GM21526 (cell line): ENCODE results near the gene SCRN1.
A peak's percentile ranks its signal among the peaks of the same experiment; 100 is the strongest.

Experiments used
- ATAC-seq: cut with Tn5 transposase; IDR thresholded peaks from one replicate; pipeline ENCODE4 v1.9.1; 2021; ENCODE audit warnings: moderate library complexity; ENCODE audit not compliant: unreplicated experiment, low FRiP score

The SCRN1 gene

DNA sequence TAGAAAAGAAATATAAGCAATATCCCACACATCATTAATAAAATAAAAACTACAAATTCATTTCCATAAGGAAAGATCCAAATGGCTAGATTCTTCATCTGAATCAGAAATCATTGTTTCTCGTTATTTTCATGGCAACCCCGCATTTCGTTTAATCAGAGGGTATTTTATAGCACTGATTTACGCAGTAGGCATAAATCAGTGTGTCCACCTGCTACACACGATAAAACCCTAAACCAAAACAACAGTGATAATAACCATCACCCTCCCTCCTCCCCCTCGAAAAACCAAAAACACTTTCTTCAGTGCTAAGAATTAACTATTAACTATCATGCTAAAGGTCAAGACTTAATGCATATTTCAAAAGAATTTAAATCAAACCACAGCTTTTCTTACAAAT lies 20.4 kb upstream of the SCRN1 start:
- ATAC-seq: no peak

DNA sequence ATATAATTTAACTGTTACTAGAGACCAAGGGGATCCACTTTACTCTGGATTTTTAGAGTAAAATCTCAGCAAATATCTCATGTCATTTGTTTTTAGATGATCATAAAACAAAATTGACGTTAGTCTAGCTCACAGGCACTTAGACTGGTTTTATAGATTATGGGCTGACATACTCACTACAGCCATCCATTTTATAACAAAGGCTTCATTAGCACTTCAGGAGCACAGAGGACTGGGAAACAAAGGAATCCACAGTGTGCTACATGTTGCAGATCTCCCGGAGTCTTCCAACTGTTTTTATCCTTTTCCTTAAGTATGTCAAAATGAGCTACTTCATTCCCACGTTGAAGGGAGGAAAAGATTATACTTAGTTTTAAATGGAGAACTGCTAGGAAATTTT lies 15.9 kb upstream of the SCRN1 start:
- no peak for ATAC-seq

DNA sequence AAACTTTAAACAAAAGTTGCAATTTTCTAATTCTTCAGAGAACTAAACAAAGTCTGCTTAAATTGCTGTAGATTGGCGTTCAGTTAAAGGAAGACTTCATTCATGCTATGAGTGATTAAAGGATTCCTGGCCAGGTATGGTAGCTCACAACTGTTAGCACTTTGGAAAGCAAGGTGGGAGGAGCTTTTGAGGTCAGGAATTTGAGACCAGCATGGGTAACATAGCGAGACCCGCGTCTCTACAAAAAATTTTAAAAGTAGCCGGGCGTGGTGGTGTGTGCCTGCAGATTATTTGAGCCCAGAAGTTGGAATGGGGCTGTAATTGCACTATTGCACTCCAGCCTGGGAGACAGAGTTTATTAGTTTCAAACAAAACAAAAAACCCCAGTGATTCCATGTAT lies 13.5 kb upstream of the SCRN1 start:
- ATAC-seq: no peak

DNA sequence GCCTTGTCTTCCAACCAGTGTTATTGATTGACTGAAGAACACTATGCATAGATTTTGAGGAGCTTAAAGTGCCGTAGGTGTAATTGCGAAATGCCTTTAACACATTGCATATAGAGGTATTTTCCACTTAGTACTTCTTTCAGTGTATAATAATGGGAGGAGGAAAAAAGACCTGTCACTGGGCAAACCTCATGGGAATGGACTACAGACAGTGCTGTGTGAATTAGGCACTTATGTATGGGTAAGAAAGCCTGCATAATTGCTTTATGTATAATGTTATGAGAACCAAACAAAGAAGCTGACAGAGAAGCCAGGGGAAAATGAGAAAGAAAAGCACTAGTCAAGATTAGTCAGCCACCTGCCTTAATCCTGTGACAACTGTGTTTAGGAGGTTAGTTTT lies 12.4 kb upstream of the SCRN1 start:
- no peak for ATAC-seq

DNA sequence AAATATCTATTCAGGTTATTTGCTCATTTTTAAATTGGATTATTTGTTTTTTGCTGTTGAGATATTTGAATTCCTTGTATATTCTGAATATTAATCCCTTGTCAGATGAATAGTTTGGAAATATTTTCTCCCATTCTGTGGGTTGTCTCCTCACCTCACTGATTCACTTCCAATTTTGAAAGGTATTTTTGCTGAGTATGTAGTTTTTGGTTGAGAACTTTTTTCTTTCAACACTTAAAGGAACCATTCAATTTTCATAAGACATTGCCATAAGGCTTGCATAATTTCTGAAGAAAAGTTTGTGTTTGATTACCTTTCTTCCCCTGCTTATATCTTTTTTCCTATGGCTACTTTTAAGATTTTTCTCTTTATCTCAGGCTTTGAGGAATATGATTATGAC lies 8.9 kb upstream of the SCRN1 start:
- no peak for ATAC-seq

DNA sequence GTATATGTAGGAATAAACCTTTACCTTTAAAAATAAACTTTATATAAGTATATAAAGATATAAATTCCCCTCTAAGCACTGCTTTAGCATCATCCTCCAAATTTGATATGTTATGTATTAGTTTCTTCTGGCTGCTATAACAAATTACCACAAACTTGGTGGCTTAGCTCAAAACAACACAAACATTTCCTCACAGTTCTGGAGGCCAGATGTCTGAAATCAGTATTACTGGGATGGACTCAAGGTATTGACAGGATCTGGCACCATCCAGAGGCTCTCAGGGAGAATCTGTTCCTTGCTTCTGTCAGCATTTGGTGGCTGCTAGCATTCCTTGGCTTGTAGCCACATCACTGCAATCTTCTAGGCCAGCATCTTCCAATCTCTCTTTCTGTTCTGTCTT lies 6.7 kb upstream of the SCRN1 start:
- no peak for ATAC-seq

DNA sequence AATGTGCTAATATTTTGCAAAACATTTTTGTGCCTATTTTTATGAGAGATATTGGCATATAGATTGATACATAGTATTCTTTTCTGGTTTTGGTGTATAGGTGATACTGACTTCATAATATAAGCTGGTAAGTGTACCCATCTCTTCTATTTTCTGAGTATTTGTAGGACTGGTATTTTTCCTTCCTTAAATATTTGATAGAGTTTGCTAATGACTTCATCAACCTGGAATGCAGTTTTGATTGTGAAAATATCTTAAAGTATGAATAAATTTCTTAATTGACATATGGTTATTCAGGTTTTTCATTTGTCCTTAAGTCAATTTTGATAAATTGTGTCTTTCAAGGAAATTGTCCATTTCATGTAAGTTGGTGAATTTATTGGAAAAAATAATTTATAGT lies 6.1 kb upstream of the SCRN1 start:
- ATAC-seq: no peak

DNA sequence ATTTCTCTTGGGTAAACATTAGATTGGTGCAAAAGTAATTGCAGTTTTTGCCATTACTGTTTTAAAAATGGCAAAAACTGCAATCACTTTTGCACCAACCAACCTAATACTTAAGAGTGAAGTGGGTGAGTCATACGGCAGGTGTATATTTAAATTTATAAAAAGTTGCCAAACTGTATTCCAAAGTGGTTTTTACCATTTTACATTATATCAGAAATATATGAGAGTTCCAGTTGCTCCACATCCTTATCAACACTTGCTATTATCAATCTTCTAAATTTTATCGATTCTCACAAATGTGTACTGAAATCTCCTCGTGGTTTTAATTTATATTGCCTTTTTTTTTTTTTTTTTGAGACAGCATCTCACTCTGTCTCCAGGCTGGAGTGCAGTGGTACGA lies 3.5 kb upstream of the SCRN1 start:
- ATAC-seq: no peak

DNA sequence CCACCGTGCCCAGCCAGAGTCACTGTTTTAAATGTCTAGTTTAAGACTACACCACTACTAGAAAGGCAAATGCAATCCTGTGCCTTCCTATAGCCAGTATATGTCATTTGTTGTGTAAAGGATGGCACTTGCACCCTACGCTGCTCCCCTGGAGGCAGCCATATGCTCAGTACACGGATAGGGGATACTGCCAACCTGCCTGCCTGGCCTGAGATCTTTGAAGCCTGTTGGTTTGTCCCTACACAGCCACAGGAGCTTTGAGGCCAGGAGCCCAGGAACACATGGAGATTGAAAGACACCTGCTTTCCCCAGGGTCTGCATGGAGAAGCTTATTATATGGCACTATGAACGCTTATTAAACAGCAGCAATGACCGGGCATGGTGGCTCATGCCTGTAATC lies 2.3 kb upstream of the SCRN1 start:
- ATAC-seq: no peak

DNA sequence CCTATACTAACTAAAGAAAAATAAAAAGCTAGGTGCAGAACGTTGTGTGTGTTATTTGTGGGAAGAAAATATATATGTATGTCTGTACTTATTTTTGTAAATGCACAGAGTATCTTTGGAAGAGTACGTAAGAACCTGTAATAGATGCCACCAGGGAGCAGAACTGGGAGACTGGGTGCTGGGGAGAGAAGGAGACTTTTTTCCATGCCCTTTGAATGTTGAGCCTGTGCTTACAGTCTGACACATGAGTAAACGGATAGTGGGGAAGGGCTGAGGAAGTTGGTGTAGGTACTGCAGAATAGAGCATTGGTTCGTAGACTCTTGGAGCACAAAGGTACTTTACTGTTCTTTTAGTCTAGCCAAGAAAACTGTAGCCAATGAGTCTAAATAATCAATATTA lies 1.3 kb upstream of the SCRN1 start:
- no peak for ATAC-seq

DNA sequence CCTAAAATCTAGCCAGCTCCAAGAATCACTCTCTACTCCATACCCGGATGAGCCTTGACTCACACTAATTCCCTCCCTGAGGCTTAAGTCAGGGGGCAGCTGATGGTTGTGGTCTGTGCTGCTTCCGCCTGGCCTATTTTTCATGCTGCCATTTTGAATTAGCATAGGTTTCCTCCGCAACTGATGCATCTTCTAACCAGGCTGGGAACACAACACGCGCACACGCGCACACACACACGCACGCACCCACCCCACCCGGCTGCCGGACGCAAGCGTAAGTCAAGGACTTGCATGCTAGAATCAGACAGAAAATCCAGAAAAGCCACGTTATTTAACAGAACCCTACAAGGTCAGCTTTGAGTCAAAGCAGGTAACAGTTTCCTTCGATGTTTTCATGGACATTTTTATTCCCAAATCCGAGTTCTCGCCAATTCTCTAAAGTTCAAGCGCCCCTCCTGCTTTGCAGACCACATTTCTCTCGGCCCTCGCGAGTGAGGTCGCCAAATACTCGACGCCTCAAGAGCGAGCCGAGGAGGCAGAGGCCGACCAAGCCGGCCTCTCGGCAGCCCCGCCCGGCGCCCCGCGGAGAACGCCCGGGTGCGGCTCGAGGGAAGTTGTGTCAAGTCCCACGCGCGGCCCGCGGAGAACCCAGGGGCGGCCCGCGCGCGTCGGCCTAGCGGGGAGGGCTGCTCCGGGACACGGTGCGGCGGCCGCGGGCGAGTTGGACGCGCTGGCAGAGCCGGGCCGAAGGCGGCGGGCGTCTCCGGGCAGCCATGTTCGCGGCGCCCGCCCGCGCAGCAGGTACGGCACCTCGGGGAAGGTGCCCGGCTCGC lies 961 bp downstream of the SCRN1 start:
- ATAC-seq: peak; percentile 39

DNA sequence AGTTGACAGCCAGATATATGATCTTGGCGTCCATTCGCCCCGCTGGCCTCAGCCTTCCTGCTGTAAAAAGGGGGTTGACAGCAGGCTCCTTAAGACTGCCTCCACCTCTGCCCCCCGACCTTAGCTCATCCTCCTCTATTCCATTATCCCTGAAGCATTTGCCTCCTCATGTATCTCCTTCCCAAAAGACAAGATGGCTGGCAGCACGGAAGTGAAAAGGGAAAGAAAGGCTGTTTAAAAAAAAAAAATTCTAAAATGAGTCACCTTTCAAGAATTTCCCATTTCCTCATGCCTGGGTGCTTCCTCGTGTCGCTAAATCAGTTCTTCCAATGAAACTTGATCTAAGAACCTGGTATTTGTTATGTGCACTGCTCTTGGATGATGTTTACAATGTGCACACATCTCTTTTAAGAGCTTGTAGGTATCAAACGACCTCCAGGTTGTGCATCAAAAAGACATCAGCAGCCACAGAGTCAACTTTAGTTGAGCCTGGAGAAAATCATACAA lies 1.7 kb downstream of the SCRN1 start:
- no peak for ATAC-seq

DNA sequence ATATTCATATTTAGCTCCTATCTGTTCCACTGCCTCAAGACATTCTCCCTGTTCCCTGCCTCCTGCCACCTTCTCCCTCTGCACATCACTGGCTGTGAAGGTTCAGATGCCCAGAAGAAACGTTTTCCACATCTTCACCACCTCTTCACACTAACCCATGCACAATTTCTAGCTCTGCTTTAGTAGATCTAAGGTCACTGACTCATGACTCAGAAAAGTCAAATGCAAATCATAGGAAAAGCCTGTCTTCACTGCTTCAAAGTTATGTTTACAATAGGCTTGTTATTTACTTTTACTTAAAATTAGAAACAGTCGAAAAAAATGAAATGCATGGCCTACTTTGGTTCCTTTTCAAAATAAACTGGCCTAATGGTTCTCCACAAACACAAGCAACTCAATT lies 2.5 kb downstream of the SCRN1 start:
- no peak for ATAC-seq

DNA sequence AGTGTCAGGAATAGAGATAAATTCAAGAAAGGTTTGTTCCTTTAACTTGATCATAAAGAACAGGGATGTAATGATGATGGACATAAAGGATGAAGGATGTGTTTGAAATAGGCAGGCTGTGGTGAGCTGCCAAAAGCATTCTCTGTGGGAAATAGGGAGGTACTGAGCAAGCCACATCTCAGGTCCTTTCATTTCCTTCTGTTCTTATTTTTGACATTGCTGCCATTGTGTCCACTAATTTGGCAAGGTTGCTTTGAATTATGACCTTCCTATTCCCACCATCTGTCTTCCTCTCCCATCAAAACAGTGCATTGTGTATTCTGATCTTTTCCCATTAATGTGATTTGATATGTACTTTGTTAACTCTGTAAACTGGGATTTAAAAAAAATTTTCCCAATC lies 9.4 kb downstream of the SCRN1 start:
- no peak for ATAC-seq

DNA sequence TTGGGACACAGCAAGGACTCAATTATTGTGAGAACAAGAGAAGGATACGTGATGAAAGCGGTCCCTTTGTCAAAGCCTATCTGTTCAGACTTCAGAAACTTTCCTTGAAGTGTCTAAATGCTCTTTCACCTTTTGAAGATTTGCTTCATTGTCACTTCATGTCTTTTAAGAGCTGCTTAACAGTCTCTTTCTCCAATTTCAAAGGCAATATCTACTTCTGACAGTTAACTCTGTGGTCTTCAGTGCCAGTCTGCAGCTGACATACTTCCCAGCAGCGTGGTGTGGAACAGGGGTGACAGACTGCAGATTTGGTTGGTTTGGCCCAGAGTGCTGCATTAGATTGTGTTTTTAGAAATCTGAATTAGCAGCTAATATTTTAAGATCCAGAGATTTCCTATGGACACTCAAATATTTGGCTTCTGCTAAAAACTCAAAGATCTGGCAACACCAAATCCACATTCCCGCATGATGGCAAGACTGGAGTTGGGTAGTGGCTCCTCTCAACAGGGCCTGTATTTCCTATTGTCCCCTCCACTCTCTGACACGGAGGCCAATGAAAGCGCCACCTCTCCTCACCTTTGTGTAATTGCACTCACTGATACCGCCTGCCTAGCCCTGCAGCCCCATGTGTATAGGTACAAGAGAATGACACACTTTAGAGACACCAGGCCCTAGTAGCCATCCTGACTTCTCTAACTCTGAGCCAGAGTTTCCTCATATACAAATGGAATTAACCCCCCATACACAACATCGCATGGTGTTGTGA lies 11.5 kb downstream of the SCRN1 start:
- no peak for ATAC-seq

DNA sequence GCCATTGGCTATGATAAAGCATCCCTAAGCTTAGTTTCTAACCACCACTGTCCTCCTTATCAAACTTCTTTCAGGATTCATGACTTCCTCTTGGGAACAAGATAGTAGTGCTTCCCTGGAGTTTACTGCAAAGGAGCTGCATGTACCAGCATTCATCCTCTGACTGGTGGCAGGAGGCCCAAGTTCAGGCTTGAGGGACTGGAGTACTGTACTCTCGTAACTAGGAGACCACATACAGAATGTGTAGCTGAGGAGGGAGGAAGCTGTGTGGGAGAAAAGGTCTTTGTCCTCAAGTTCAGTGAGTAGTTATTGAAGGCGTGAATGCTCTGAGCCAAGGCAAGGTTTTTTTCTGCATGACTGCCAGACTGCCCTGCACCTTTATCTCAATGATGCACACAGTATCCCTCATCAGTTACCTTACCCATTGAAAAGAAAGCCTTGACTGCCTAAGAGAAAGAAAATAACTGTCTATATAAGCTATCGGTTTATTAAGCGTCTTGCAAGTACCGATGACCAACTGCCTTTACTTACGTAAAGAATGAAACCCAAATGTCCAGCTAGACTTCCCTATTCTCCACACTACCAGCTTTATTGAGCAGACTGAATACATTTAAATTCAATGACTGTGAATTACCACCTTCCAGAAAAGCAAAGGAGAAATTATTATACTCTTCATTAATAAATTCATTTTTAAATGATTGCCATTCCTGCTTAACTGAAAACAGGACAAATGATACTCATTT lies 12.8 kb downstream of the SCRN1 start:
- no peak for ATAC-seq

DNA sequence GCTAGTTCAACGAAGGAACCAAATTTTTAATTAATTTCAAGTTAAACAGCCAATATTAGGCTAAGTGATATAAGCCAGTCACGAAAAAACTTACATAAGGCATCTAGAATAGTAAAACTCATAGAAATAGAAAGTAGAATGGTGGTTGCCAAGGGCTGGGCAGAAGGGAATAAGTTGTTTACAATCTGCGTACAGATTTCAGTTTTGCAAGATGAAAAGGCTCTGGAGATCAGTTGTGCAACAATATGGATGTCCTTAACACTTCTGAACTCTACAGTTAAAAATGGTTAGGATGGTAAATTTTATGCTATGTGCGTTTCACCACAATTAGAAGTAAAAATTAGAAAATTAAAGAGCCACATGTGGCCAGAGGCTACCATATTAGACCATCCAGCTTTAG lies 13.3 kb downstream of the SCRN1 start:
- ATAC-seq: no peak

DNA sequence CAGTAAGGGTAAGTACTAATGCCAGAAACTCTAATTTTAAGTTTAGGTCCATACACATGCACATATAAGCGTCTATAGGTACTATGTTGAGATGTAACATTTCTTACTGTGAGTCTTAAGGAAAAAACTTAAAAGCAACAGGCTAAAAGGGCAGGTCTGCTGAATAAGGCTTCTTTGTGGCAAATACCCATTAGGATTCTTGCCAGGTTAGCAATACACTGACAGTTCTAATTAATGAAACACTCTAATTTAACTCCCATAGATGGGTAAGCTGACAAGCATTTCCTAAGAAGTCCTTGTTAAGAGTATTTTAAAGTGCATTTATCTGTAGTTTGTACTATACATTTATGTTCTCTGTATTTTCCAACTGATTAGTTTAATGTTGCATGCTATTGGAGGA lies 14.0 kb downstream of the SCRN1 start:
- ATAC-seq: no peak

DNA sequence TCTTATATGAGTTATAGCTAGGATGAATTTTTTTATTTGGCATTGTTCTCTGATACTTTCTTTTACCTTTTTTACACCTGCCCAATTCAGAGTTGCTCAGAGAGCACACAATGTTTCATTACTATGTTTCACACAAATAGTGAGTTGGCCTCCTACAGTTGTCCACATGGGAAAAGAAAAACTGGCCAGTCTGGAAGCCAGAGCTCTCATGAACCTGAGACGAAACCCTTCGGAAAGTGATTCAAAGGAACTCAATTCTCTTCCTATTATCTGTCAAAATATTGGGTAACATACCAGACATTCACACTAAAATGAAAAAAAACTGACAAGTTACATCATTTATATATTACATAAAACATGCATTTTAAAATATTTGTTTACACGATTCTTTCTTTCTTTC lies 15.3 kb downstream of the SCRN1 start:
- ATAC-seq: no peak

DNA sequence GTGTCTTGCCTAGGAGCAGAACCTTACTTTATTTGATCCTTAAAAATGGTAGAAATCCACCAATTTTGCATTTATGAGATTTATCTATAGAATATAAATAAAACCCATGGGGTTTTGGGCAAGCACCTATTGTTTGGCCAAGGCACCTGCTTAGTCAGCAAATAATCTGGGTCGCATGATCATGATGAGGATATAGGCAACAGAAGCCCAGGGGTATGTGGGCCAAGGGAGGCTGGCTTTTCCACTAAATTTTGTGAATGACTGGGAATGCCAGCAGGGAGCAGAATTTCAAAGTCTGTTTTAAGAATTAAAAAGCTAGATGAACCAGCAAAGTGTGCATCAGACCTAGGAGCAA lies 17.3 kb downstream of the SCRN1 start:
- ATAC-seq: no peak

DNA sequence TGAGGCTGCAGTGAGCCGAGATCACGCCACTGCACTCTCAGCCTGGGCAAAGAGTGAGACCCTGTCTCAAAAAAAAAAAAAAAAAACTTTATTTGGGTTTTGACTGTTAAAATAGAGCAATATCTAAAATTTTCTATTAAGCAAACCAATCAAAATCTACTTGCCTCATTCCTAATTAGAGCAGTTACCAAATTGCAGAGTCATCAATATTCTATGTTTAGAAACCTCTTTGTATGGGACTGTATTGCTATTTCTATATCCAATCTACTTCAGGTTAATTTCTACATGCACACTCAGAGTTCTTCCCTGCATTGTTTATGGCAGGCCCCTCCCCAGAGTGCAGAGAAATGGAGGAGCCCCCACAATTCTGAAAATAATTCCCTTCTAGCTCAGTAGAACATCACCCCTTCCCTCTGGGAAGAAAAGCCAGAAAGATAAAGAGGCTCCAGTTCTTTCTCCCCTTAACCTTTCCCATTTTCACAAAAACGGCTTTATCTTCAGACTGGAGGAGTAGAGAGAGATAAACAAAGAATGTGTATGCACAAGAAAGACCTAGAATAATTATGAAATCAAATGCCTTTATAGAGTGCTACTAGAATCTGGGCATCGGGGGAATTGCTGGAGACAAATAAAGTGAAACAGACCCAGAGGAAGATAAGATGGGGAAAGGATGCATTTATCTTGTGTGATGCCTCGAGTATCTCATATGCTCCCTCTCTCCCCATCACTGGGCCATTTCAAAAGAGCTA lies 17.9 kb downstream of the SCRN1 start:
- no peak for ATAC-seq
